ENCODE results near the gene RASGRP1.

GRCh38 chr15:38558372-38559059 lies 6.1 kb downstream of the RASGRP1 start:
- TF ChIP-seq POLR2A (IDR thresholded peaks at IDR 0.05; ENCODE audit: low read length), result no peak
- no peak for TF ChIP-seq GATA1 (IDR thresholded peaks at IDR 0.05; ENCODE audit: low read depth, low read length)

Measured in erythroblast (primary cell).